Measurements from ENCODE around the gene GPC5. TPM values are rescaled to one million over a fixed set of nuclear protein-coding genes. Genes with fewer than 3 reads are reported as not detected.

The GPC5 gene
- total and polyA plus RNA-seq, 2 of the 8 experiments (the other 6 are each of a cell fraction or from before 2014, with no cell fraction given), result 0.20 to 0.39 TPM

GRCh38 chr13:91593456-91593855, 195.0 kb downstream of the GPC5 start (continued):
- no peak for TF ChIP-seq KDM4A (IDR thresholded peaks at IDR 0.05; ENCODE audit: low read depth, low read length, severe bottlenecking)
- TF ChIP-seq CREB1 (IDR thresholded peaks at IDR 0.05), result no peak

All from H1 (cell line).